Lower leg skin (tissue), 3 donors: ENCODE data around the gene XCL2.

ENCODE experiments used
- CTCF ChIP-seq, 3 donors: fragments of 450-650 bp; IDR thresholded peaks; one replicate each; pipeline ENCODE4 v1.5.1; 2016; ENCODE audit warnings: antibody characterized with exemption in 3 of 3, mild to moderate bottlenecking in 3 of 3, moderate library complexity in 2 of 3
- POLR2A ChIP-seq, 2 donors: fragments of 450-650 bp; IDR thresholded peaks; one replicate each; pipeline ENCODE4 v1.6.1; 2016 to 2017; ENCODE audit warnings: antibody characterized with exemption in 2 of 2, mild to moderate bottlenecking in 1 of 2, moderate library complexity in 1 of 2

GRCh38 chr1:168520832-168521231 is 23.0 kb downstream of the XCL2 start:
- TF ChIP-seq CTCF (IDR thresholded peaks at IDR 0.05) (no peak), POLR2A (IDR thresholded peaks at IDR 0.05) (no peak)
